Measurements from ENCODE around the gene HNRNPA2B1. TPM values are rescaled to one million over a fixed set of nuclear protein-coding genes. Genes with fewer than 3 reads are reported as not detected.

The HNRNPA2B1 gene
- polyA plus RNA-seq, 1 donor: 946 TPM

DNA sequence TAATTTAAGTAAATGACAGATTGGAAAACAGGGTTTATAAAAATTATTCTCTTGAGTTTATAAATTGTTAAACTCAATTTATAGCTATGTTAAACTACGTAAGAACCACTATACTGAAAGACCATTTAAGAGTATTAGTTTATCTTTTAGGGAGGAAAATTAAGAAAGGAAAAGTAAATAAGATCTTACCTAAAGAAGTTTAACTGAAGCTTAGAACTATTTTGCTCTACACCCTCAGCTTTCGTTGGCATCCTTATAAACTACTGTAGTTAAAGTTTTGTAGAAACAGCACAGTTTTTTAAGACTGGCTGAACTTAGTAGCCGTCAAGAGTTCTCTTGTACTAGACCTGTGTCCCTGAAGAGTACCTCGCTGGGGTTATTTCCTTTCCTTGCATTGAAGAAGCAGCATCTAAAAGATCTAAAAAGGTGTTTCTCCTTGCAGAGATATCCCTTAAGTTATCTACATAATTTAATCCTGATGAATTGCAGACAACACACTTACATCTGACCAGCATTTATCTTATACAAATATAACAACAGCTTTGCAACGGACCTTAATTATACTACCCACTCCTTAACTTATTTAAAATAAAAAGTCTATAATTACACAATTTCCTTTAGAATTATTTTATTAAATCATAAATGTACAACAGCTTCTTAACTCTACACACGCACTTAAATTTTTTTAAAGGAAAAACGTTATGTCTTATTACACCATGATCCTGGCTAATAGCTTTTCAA is 9.1 kb downstream of the HNRNPA2B1 start:
- Histone ChIP-seq H3K27me3 (ENCODE audit: control insufficient read depth, insufficient read depth, low read length) (no peaks in the 10 kb centered on the region), H3K9me3 (ENCODE audit: control insufficient read depth, low read depth, low read length) (no peaks in the 10 kb centered on the region), H3K27ac (ENCODE audit: low read length) (no peak overlapping the region), H3K36me3 (ENCODE audit: control insufficient read depth, insufficient read depth, low read length) (peaks cover 77% of the 10 kb centered on the region), H3K4me1 (ENCODE audit: control insufficient read depth, insufficient read depth, low read length) (peaks cover 27% of the 10 kb centered on the region), H3K4me3 (ENCODE audit: low read length) (no peak overlapping the region)
- DNase-seq: no peak
- WGBS (ENCODE audit: insufficient coverage, low lambda C conversion rate): 73% methylated on average over 4 of the region's 7 CpGs

DNA sequence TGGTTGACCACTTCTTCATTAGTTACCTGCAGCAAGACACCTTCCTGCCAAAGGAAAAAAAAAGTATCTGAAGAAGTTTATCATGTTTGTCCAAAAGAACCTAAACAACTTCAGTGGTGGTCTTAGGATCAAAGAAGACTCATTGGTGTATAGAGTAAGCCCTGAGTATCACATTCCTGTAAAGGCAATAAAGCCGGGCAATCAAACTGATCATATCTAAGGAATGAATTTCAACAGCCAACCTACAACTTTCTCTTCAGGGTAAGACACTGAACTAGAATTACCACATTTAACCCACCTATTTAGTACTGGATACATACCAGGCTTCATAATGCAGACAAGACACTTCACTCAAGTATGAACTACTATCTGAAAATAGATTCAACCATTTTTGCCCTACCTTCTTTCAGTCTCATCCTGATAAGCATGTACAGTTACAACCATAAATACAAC is 10.1 kb downstream of the HNRNPA2B1 start:
- peaks cover 67% of the 10 kb centered on the region for H3K36me3 ChIP-seq (ENCODE audit: control insufficient read depth, insufficient read depth, low read length)
- peaks cover 18% of the 10 kb centered on the region for H3K4me1 ChIP-seq (ENCODE audit: control insufficient read depth, insufficient read depth, low read length)
- no peak overlapping the region for H3K4me3 ChIP-seq (ENCODE audit: low read length)
- no peak overlapping the region for H3K27ac ChIP-seq (ENCODE audit: low read length)
- WGBS (ENCODE audit: insufficient coverage, low lambda C conversion rate): no CpG with 5 or more reads among the region's 1 CpG
- H3K27me3 ChIP-seq (ENCODE audit: control insufficient read depth, insufficient read depth, low read length): no peaks in the 10 kb centered on the region
- no peaks in the 10 kb centered on the region for H3K9me3 ChIP-seq (ENCODE audit: control insufficient read depth, low read depth, low read length)
- no peak for DNase-seq

- peaks cover 15% of the 10 kb centered on the region for H3K4me1 ChIP-seq (ENCODE audit: control insufficient read depth, insufficient read depth, low read length)
- peaks cover 60% of the 10 kb centered on the region for H3K36me3 ChIP-seq (ENCODE audit: control insufficient read depth, insufficient read depth, low read length)
- H3K27me3 ChIP-seq (ENCODE audit: control insufficient read depth, insufficient read depth, low read length): no peaks in the 10 kb centered on the region
- no CpG with 5 or more reads among the region's 3 CpGs for WGBS (ENCODE audit: insufficient coverage, low lambda C conversion rate)
- no peak for DNase-seq
- no peaks in the 10 kb centered on the region for H3K9me3 ChIP-seq (ENCODE audit: control insufficient read depth, low read depth, low read length)
- H3K27ac ChIP-seq (ENCODE audit: low read length): no peak overlapping the region
- H3K4me3 ChIP-seq (ENCODE audit: low read length): no peak overlapping the region
Measured at GRCh38 chr7:26189697-26190096, 10.8 kb downstream of the HNRNPA2B1 start.

DNA sequence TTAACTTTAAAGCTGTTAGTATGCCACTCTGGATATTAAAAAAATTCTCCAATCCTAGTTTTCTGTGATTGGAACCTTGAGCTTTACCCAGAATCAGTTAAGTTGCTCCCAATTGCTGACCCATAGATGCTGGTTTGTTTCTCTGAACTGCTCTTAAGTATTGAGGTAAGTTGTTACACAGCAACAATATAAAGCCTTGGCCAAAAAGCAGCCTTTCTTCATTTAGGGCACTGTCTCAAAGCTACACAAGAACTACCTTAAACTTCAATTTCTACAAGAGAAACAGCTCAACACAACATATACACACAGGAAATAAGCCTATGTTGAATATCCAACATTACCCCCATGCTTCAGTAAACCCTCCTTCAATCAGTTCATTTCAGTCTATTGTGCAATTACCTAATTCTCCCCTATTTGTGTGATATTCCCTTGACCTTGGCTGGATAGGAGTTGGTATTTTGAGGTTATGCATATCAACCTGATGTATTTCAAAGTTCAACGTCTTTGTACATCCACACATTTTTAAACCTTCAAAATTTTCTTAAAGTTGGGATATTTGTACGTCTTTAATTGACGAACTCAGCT is 11.5 kb downstream of the HNRNPA2B1 start:
- H3K9me3 ChIP-seq (ENCODE audit: control insufficient read depth, low read depth, low read length): no peaks in the 10 kb centered on the region
- peaks cover 54% of the 10 kb centered on the region for H3K36me3 ChIP-seq (ENCODE audit: control insufficient read depth, insufficient read depth, low read length)
- no peak overlapping the region for H3K4me3 ChIP-seq (ENCODE audit: low read length)
- no peak overlapping the region for H3K27ac ChIP-seq (ENCODE audit: low read length)
- peaks cover 9% of the 10 kb centered on the region for H3K4me1 ChIP-seq (ENCODE audit: control insufficient read depth, insufficient read depth, low read length)
- DNase-seq: no peak
- H3K27me3 ChIP-seq (ENCODE audit: control insufficient read depth, insufficient read depth, low read length): no peaks in the 10 kb centered on the region
- 80% methylated on average over 1 of the region's 3 CpGs for WGBS (ENCODE audit: insufficient coverage, low lambda C conversion rate)

DNA sequence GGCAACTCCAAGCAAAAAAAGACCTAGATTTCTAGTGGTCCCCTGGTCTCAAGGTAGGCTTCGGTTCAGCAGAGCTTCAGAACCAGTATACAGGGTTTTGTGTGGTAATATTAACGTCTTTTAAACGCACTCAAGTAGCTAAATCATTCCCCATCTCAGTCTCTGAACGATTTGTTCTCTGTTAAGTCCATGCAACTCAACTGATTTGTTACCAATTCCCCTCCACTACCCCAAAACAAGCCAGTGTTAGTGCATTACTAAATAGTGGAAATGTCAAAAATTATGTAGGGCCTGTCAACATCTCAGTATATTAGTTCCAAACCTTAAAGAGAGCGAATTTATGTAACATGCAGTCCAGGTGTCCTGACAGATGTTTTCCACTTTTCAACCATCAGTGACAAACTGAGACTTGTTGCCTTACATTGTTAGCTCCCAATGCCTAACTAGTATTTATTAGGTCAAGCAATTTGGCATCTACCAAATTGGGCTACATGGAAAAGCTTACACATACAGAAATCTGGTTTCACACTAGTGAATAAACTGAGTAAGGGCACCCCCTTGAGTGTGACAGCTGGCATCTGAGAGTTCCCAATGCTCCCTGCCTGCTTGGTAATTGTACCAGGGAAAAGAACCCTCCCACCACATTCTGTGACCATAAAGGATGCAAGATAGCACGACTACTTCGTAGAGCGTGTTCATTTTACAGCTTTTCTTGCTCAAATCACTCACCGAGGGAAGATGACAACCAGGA is 12.2 kb downstream of the HNRNPA2B1 start:
- WGBS (ENCODE audit: insufficient coverage, low lambda C conversion rate): 95% methylated on average over 4 of the region's 9 CpGs
- no peaks in the 10 kb centered on the region for H3K27me3 ChIP-seq (ENCODE audit: control insufficient read depth, insufficient read depth, low read length)
- H3K4me1 ChIP-seq (ENCODE audit: control insufficient read depth, insufficient read depth, low read length): peaks cover 4% of the 10 kb centered on the region
- H3K36me3 ChIP-seq (ENCODE audit: control insufficient read depth, insufficient read depth, low read length): peaks cover 47% of the 10 kb centered on the region
- no peak overlapping the region for H3K4me3 ChIP-seq (ENCODE audit: low read length)
- no peak overlapping the region for H3K27ac ChIP-seq (ENCODE audit: low read length)
- H3K9me3 ChIP-seq (ENCODE audit: control insufficient read depth, low read depth, low read length): no peaks in the 10 kb centered on the region
- DNase-seq: no peak

DNA sequence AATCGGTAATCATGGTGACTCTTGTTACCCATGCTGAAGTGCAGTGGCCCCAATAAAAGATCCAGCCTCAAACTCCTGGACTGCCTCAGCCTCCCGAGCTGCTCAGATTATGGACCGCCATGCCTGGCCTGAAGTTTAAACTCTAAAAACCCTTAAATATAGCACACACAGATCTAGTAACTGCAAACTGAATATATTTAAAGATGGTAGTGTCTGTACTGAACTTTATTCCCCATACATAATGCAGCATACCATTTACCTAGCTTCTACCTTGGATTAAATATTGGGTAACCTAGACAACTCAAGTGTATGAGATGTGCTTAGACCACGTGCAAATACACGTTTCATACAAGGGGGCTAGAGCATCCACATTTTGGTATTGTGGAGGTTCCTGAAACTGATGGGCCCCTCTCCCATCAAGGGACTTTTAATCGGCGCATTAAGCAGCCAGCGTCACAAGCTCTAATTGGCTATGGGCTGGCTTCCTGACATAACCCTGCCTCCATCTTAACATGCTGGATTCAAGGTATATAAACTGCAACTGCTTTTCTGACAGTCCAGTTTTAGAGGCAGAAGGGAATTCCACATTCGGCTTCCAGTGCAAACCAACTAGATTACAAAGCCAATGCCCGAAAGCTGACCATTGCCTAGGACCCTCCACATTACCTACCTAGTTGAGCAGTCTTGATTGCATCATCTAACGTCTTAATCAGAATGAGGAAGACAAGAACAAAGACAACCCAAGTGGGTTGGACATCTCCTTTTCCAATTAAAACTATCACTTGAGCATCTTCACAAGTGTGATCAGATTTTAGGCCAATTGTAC is 13.0 kb downstream of the HNRNPA2B1 start:
- H3K27me3 ChIP-seq (ENCODE audit: control insufficient read depth, insufficient read depth, low read length): no peaks in the 10 kb centered on the region
- H3K4me1 ChIP-seq (ENCODE audit: control insufficient read depth, insufficient read depth, low read length): peaks cover 6% of the 10 kb centered on the region
- DNase-seq: no peak
- WGBS (ENCODE audit: insufficient coverage, low lambda C conversion rate): 100% methylated on average over 1 of the region's 11 CpGs
- peaks cover 41% of the 10 kb centered on the region for H3K36me3 ChIP-seq (ENCODE audit: control insufficient read depth, insufficient read depth, low read length)
- no peaks in the 10 kb centered on the region for H3K9me3 ChIP-seq (ENCODE audit: control insufficient read depth, low read depth, low read length)
- no peak overlapping the region for H3K27ac ChIP-seq (ENCODE audit: low read length)
- no peak overlapping the region for H3K4me3 ChIP-seq (ENCODE audit: low read length)

GRCh38 chr7:26186364-26187311 is 13.9 kb downstream of the HNRNPA2B1 start:
- H3K27me3 ChIP-seq (ENCODE audit: control insufficient read depth, insufficient read depth, low read length): no peaks in the 10 kb centered on the region
- no peak overlapping the region for H3K27ac ChIP-seq (ENCODE audit: low read length)
- H3K4me1 ChIP-seq (ENCODE audit: control insufficient read depth, insufficient read depth, low read length): peaks cover 3% of the 10 kb centered on the region
- no peaks in the 10 kb centered on the region for H3K9me3 ChIP-seq (ENCODE audit: control insufficient read depth, low read depth, low read length)
- peaks cover 33% of the 10 kb centered on the region for H3K36me3 ChIP-seq (ENCODE audit: control insufficient read depth, insufficient read depth, low read length)
- 100% methylated on average over 1 of the region's 5 CpGs for WGBS (ENCODE audit: insufficient coverage, low lambda C conversion rate)
- DNase-seq: no peak
- no peak overlapping the region for H3K4me3 ChIP-seq (ENCODE audit: low read length)

- no peak for DNase-seq
- Histone ChIP-seq H3K9me3 (ENCODE audit: control insufficient read depth, low read depth, low read length) (no peaks in the 10 kb centered on the region), H3K27me3 (ENCODE audit: control insufficient read depth, insufficient read depth, low read length) (no peaks in the 10 kb centered on the region), H3K27ac (ENCODE audit: low read length) (no peak overlapping the region), H3K4me1 (ENCODE audit: control insufficient read depth, insufficient read depth, low read length) (peaks cover 8% of the 10 kb centered on the region), H3K36me3 (ENCODE audit: control insufficient read depth, insufficient read depth, low read length) (peaks cover 26% of the 10 kb centered on the region), H3K4me3 (ENCODE audit: low read length) (no peak overlapping the region)
- no CpG with 5 or more reads among the region's 1 CpG for WGBS (ENCODE audit: insufficient coverage, low lambda C conversion rate)
Measured at GRCh38 chr7:26185844-26186180, 14.7 kb downstream of the HNRNPA2B1 start.

DNA sequence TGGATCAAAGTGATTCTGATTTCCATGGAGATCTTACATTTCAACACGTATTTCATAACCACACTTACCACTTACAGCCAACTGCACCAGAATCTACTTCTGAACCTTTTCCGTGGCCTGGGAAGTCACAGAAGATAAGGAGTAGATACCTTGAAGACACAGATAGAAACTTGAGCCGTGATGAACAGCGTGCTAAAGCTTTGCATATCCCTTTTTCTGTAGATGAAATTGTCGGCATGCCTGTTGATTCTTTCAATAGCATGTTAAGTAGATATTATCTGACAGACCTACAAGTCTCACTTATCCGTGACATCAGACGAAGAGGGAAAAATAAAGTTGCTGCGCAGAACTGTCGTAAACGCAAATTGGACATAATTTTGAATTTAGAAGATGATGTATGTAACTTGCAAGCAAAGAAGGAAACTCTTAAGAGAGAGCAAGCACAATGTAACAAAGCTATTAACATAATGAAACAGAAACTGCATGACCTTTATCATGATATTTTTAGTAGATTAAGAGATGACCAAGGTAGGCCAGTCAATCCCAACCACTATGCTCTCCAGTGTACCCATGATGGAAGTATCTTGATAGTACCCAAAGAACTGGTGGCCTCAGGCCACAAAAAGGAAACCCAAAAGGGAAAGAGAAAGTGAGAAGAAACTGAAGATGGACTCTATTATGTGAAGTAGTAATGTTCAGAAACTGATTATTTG is 15.3 kb downstream of the HNRNPA2B1 start:
- Histone ChIP-seq H3K27ac (ENCODE audit: low read length) (no peak overlapping the region), H3K4me1 (ENCODE audit: control insufficient read depth, insufficient read depth, low read length) (peaks cover 8% of the 10 kb centered on the region), H3K4me3 (ENCODE audit: low read length) (no peak overlapping the region), H3K27me3 (ENCODE audit: control insufficient read depth, insufficient read depth, low read length) (no peaks in the 10 kb centered on the region), H3K36me3 (ENCODE audit: control insufficient read depth, insufficient read depth, low read length) (peaks cover 22% of the 10 kb centered on the region), H3K9me3 (ENCODE audit: control insufficient read depth, low read depth, low read length) (no peaks in the 10 kb centered on the region)
- no peak for DNase-seq
- WGBS (ENCODE audit: insufficient coverage, low lambda C conversion rate): 80% methylated on average over 1 of the region's 10 CpGs
